ENCODE results near the gene TIGAR.

The TIGAR gene

GRCh38 chr12:4366090-4366489 lies 45.1 kb downstream of the TIGAR start:
- no peak overlapping the region for H3K27ac ChIP-seq
- DNase-seq (ENCODE audit: low read depth, low spot score) = no peak

- DNase-seq (ENCODE audit: low read depth, low spot score) = no peak
- H3K27ac ChIP-seq = no peak overlapping the region
Observed at GRCh38 chr12:4369548-4369947, 48.5 kb downstream of the TIGAR start.

GRCh38 chr12:4370265-4370664 lies 49.3 kb downstream of the TIGAR start:
- no peak for DNase-seq (ENCODE audit: low read depth, low spot score)
- H3K27ac ChIP-seq = no peak overlapping the region

GRCh38 chr12:4372653-4373052 lies 51.6 kb downstream of the TIGAR start:
- DNase-seq (ENCODE audit: low read depth, low spot score) = no peak
- H3K27ac ChIP-seq = no peak overlapping the region

GRCh38 chr12:4375449-4375848 lies 54.4 kb downstream of the TIGAR start:
- no peak overlapping the region for H3K27ac ChIP-seq
- DNase-seq (ENCODE audit: low read depth, low spot score) = no peak

- no peak overlapping the region for H3K27ac ChIP-seq
- DNase-seq (ENCODE audit: low read depth, low spot score) = no peak
Observed at GRCh38 chr12:4378772-4379171, 57.8 kb downstream of the TIGAR start.

- no peak within 1 kb of the TSS for H3K27ac ChIP-seq
- no peak for DNase-seq (ENCODE audit: low read depth, low spot score)
Observed at GRCh38 chr12:4379405-4379804, 58.4 kb downstream of the TIGAR start, which contains the start of gene FGF23. Gene FGF23, minus strand, starts transcription at chr12:4379712. Its CDS starts 130 bp downstream, at chr12:4379582.

- H3K27ac ChIP-seq = no peak overlapping the region
- no peak for DNase-seq (ENCODE audit: low read depth, low spot score)
Observed at GRCh38 chr12:4380332-4380731, 59.3 kb downstream of the TIGAR start.

- no peak for DNase-seq (ENCODE audit: low read depth, low spot score)
- H3K27ac ChIP-seq = no peak overlapping the region
Observed at GRCh38 chr12:4383304-4383865, 62.4 kb downstream of the TIGAR start.

GRCh38 chr12:4386801-4387200 lies 65.8 kb downstream of the TIGAR start:
- H3K27ac ChIP-seq = no peak overlapping the region
- no peak for DNase-seq (ENCODE audit: low read depth, low spot score)

- no peak for DNase-seq (ENCODE audit: low read depth, low spot score)
- no peak overlapping the region for H3K27ac ChIP-seq
Observed at GRCh38 chr12:4387607-4388006, 66.6 kb downstream of the TIGAR start.

- no peak overlapping the region for H3K27ac ChIP-seq
- no peak for DNase-seq (ENCODE audit: low read depth, low spot score)
Observed at GRCh38 chr12:4388032-4388431, 67.0 kb downstream of the TIGAR start.

- no peak for DNase-seq (ENCODE audit: low read depth, low spot score)
- H3K27ac ChIP-seq = no peak overlapping the region
Observed at GRCh38 chr12:4388662-4389061, 67.6 kb downstream of the TIGAR start.

GRCh38 chr12:4392223-4392742 lies 71.3 kb downstream of the TIGAR start:
- DNase-seq (ENCODE audit: low read depth, low spot score) = no peak
- no peak overlapping the region for H3K27ac ChIP-seq

- H3K27ac ChIP-seq = no peak overlapping the region
- DNase-seq (ENCODE audit: low read depth, low spot score) = no peak
Observed at GRCh38 chr12:4393211-4393610, 72.2 kb downstream of the TIGAR start.

GRCh38 chr12:4395818-4396217 lies 74.8 kb downstream of the TIGAR start:
- DNase-seq (ENCODE audit: low read depth, low spot score) = no peak

GRCh38 chr12:4401117-4401516 lies 80.1 kb downstream of the TIGAR start:
- no peak for DNase-seq (ENCODE audit: low read depth, low spot score)
- H3K27ac ChIP-seq = no peak overlapping the region

More at GRCh38 chr12:4395818-4396217, 74.8 kb downstream of the TIGAR start:
- no peak overlapping the region for H3K27ac ChIP-seq

GRCh38 chr12:4402996-4403395 lies 82.0 kb downstream of the TIGAR start:
- no peak overlapping the region for H3K27ac ChIP-seq
- no peak for DNase-seq (ENCODE audit: low read depth, low spot score)

Data from epithelial cell of prostate (primary cell).